ENCODE measurements around the gene EIF4G1.
"Not testable (repeated sequence)": the region's sequence is repeated elsewhere in the genome, so short reads cannot be mapped to it uniquely, and the experiment has no call there.

Gene EIF4G1, protein sequence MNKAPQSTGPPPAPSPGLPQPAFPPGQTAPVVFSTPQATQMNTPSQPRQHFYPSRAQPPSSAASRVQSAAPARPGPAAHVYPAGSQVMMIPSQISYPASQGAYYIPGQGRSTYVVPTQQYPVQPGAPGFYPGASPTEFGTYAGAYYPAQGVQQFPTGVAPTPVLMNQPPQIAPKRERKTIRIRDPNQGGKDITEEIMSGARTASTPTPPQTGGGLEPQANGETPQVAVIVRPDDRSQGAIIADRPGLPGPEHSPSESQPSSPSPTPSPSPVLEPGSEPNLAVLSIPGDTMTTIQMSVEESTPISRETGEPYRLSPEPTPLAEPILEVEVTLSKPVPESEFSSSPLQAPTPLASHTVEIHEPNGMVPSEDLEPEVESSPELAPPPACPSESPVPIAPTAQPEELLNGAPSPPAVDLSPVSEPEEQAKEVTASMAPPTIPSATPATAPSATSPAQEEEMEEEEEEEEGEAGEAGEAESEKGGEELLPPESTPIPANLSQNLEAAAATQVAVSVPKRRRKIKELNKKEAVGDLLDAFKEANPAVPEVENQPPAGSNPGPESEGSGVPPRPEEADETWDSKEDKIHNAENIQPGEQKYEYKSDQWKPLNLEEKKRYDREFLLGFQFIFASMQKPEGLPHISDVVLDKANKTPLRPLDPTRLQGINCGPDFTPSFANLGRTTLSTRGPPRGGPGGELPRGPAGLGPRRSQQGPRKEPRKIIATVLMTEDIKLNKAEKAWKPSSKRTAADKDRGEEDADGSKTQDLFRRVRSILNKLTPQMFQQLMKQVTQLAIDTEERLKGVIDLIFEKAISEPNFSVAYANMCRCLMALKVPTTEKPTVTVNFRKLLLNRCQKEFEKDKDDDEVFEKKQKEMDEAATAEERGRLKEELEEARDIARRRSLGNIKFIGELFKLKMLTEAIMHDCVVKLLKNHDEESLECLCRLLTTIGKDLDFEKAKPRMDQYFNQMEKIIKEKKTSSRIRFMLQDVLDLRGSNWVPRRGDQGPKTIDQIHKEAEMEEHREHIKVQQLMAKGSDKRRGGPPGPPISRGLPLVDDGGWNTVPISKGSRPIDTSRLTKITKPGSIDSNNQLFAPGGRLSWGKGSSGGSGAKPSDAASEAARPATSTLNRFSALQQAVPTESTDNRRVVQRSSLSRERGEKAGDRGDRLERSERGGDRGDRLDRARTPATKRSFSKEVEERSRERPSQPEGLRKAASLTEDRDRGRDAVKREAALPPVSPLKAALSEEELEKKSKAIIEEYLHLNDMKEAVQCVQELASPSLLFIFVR (N-terminal part only)

GRCh38 chr3:184314363-184314699 is at the start of gene EIF4G1:
TSS of gene EIF4G1 (plus strand) at chr3:184314606. CDS start at chr3:184315797, 1,191 bp downstream.
- DNase-seq (ENCODE audit: low read depth in 3 of 3) = peak; percentile 86 to 90 (median 86)

DNA sequence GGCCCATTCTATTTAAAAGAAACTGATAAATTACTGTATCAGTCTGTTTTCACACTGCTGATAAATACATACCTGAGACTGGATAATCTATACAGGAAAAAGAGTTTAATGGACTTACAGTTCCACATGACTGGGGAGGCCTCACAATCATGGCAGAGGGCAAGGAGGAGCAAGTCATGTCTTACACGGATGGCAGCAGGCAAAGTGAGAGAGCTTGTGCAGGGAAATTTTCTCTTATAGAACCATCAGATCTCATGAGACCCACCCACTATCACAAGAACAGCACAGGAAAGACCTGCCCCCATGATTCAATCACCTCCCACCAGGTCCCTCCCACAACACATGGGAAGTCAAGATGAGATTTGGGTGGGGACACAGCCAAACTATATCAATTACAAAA is 47.2 kb upstream of the EIF4G1 start:
- DNase-seq (ENCODE audit: low read depth in 3 of 3) = not testable (repeated sequence)

DNA sequence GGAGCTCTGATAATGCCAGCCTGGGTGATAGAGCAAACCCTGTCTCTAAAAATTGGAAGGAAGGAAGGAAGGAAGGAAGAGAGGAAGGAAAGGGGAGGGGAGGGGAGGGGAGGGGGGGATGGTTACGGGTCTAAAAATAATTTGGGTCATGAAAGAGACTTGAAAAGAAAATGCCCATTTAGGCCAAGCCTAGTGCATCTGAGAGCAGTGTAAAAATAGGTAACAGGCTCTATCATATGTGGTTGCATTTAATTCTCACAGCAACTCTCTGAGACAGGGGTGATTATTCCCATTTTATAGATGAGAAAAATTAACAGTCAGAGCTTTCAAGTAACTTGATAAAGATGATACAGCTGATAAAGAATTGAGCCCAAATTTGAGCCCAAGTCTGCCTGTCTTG is 42.1 kb upstream of the EIF4G1 start:
- no peak for DNase-seq (ENCODE audit: low read depth in 3 of 3)

DNA sequence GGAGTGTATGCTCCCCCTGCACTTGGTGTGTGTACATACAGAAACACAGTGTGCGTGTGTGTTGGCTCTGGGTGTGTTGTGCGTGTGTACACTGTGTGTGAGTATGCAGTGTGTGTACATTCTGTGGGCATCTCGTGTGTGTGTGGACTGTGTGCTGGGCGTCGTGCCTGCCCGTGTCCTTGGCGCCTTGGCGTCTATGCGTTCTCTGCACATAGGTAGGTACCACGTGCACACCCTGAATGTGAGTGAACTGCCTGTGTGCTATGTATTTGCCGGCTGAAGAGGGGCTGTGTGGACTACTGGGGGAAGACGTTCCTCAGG is 39.1 kb upstream of the EIF4G1 start:
- no peak for DNase-seq (ENCODE audit: low read depth in 3 of 3)

- no peak for DNase-seq (ENCODE audit: low read depth in 3 of 3)
Measured at GRCh38 chr3:184275961-184276910, 38.2 kb upstream of the EIF4G1 start, which contains the start of gene ECE2. TSS of gene ECE2 (plus strand) at chr3:184276022. CDS start at chr3:184276154, 132 bp downstream.

DNA sequence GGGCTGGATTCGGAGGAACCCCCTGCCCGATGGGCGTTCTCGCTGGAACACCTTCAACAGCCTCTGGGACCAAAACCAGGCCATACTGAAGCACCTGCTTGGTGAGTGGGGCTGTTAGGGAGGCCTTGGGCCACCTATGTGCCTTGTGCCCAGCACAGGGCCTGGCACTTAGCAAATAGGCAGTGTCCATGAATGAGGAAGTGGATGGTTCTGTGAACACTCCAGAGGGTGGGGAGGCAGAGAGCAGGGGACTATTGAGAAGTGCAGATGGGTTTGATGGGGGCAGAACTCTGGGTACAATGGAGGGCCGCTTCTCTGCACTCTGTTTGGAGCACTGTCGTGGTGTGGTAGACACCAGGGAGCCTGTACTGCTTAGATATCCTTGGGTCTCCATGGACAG is 37.0 kb upstream of the EIF4G1 start:
- no peak for DNase-seq (ENCODE audit: low read depth in 3 of 3)

DNA sequence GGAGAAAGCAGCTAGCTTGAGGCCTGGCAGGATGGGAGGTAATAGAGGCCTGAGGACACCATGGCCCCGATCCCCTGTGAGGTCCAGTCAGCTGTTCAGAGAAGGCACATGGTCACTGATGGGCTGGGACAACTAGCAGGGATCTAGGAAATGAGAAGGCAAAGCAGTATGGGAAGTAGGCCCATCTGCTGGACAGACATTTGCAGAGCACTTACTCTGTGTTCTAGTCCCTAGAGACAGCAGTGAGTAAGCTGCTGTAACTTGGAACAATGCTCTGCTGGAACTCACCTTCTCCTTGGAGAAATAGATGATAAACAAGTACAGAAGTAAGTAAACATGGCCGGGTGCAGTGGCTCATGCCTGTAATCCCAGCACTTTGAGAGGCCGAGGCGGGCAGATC is 31.5 kb upstream of the EIF4G1 start:
- DNase-seq (ENCODE audit: low read depth in 3 of 3) = no peak

- DNase-seq (ENCODE audit: low read depth in 3 of 3) = no peak
Measured at GRCh38 chr3:184283681-184284080, 30.7 kb upstream of the EIF4G1 start.

- DNase-seq (ENCODE audit: low read depth in 3 of 3) = no peak
Measured at GRCh38 chr3:184284696-184285095, 29.7 kb upstream of the EIF4G1 start.

GRCh38 chr3:184289426-184289938 is 24.9 kb upstream of the EIF4G1 start:
- peak; percentile 41 to 49 (median 46) for DNase-seq (ENCODE audit: low read depth in 3 of 3)

DNA sequence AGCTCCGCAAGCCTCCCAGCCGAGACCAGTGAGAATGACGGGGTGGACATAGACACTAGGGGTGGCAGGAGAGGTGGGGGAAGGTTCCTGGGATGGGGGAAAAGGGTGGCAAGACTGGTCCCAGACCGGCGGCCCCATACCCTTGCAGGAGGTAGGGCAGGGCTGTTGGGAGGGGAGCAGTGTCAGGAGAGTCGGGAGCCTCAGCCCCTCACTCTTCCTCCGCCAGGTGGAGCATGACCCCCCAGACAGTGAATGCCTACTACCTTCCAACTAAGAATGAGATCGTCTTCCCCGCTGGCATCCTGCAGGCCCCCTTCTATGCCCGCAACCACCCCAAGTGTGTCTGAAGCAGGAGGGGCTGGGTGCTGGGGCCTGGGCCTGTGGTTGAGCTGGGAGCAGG is 24.1 kb upstream of the EIF4G1 start:
- no peak for DNase-seq (ENCODE audit: low read depth in 3 of 3)

DNA sequence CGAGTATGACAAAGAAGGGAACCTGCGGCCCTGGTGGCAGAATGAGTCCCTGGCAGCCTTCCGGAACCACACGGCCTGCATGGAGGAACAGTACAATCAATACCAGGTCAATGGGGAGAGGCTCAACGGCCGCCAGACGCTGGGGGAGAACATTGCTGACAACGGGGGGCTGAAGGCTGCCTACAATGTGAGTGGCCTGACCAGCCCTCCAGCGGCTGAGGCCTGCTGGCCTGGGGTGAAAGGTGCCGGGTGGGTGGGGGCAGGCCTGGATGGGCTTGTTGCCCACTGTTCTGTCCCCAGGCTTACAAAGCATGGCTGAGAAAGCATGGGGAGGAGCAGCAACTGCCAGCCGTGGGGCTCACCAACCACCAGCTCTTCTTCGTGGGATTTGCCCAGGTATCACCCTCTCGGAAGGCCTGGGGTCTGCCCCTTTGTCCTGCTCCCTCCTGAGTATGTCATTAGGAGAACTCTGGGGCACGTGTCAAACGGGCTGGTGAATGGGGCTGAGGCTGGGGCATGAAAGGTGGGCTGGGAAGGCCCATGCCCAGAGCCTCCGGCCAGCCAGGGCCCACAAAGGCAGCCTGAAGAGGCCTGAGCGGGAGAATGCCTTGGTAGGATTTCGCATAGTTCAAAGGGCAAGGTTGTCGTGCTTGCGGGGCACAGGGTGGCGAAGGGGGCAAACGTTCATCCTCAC is 23.2 kb upstream of the EIF4G1 start:
- no peak for DNase-seq (ENCODE audit: low read depth in 3 of 3)

GRCh38 chr3:184291738-184292445 is 22.5 kb upstream of the EIF4G1 start:
- DNase-seq (ENCODE audit: low read depth in 3 of 3) = no peak

DNA sequence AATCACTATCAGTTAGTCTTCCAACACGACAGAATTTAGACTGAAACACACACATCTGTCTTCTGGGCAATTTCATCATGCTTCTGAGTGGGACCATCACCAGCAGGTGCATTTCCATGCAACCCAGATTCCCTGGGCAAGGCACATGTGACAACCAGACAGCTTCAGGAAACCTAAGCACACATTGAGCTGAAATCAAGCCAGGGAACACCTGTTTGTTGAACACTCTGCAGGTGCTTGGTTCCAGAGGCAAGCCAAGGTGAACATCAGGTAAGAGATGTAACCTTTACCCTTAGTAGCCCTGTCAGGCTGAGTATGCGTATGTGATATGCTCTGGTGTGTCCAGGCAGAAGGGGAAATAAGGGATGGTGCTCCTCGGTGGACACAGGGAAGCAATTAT is 18.6 kb upstream of the EIF4G1 start:
- DNase-seq (ENCODE audit: low read depth in 3 of 3) = no peak

GRCh38 chr3:184296616-184297015 is 17.8 kb upstream of the EIF4G1 start:
- DNase-seq (ENCODE audit: low read depth in 3 of 3) = no peak

DNA sequence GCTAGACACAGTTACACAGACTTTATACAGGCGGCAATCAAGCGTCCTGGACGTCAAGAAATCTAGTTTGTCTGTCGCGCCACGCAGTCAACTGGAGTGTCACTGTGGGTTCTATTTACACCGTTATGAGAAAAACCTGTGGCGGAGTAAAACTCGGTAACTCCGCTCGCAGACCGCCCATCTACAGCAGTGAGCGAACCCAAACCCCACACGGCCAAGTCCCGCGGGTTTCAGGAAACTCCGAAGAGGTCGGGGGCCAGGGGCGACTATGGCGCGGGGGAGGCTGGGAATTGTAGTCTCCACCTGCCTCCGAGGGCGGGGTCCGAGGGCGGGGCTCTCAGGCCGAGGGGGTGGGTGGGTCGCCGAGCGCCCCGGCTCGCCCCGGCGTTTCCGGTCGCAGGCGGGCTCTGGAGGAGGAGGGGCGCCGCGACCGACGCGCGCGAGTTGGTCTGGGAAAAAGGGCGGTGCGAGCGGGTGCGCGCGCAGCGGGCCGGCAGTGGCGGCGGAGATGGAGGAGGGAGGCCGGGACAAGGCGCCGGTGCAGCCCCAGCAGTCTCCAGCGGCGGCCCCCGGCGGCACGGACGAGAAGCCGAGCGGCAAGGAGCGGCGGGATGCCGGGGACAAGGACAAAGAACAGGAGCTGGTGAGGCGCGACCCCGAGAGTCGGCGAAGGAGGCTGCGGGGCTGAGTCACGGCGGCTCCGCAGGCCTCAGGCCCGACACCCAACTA is 15.5 kb upstream of the EIF4G1 start, which contains the start of gene PSMD2:
Gene PSMD2, plus strand, starts transcription at position 483 of the 729 bp plus-strand sequence. Its CDS starts 26 bp downstream, at position 509.
- DNase-seq (ENCODE audit: low read depth in 3 of 3) = peak; percentile 97 to 98 (median 98)

GRCh38 chr3:184299488-184300377 is 14.7 kb upstream of the EIF4G1 start:
- DNase-seq (ENCODE audit: low read depth in 3 of 3) = no peak

DNA sequence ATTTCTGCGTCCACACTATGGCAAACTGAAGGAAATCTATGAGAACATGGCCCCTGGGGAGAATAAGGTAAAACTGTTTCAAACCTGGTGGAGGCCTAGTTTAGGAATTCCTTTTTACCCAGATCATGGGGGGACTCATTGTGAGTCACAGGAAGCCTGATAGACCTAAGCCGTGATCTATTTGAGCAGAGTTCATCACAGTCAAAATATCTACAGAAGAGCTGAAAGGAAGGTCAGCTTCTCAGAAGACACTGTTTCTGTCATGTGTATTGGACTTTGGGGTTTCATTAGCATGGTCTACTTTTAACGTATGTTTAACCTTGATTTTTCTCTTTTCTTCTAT is 14.1 kb upstream of the EIF4G1 start:
- DNase-seq (ENCODE audit: low read depth in 3 of 3) = no peak

All from stimulated activated CD4-positive, alpha-beta T cell treated with anti-CD3 and anti-CD28 coated beads, TNF-alpha, amount 100 ng/mL, for 4 hours (primary cell).